ENCODE data around the gene CYP26C1. TPM values are rescaled to one million over a fixed set of nuclear protein-coding genes. Genes with fewer than 3 reads are reported as not detected.

Gene CYP26C1
- total and polyA plus RNA-seq, 2 of the 13 experiments (the other 11 are each of a cell fraction or from before 2014, with no cell fraction given) = 0.02 TPM; not detected in 1

DNA sequence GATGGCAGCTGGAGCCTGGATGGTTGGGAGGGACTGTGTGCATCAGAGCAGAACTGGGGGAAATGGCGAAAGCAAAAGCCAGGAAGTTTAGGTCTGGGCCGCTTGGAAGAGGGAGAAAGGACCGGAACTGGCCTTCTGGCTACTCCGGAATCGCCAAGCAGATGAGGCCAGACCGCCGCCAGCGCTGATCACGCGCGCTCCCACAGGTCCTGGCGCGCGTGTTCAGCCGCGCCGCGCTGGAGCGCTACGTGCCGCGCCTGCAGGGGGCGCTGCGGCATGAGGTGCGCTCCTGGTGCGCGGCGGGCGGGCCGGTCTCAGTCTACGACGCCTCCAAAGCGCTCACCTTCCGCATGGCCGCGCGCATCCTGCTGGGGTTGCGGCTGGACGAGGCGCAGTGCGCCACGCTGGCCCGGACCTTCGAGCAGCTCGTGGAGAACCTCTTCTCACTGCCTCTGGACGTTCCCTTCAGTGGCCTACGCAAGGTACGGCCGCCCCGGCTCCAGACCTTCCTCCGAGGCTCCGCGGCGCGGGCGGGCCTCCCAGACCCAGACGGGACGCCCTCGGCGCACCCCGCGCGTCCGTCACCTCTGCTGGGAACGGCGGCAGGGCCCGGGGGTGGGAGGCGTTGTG, 2.0 kb downstream of the CYP26C1 start:
- no peak overlapping the region for H2AFZ ChIP-seq (ENCODE audit: low read length)
- no peak for DNase-seq (ENCODE audit: low spot score)
- H3K79me2 ChIP-seq (ENCODE audit: insufficient read depth, low read length) = no peaks in the 10 kb centered on the region
- 0 out of 5 replicates have a peak, but pooled peaks cover 0 to 9% of the 10 kb centered on the region in 2 experiments for H3K27me3 ChIP-seq (ENCODE audit: control insufficient read depth in 1 of 2, insufficient read depth in 2 of 2, low read length in 2 of 2)
- H3K27ac ChIP-seq (ENCODE audit: extremely low read length, insufficient read depth, low read length) = no peak overlapping the region
- peaks cover 0 to 14% of the 10 kb centered on the region in 2 experiments; a peak in 2 of 5 replicates for H3K36me3 ChIP-seq (replicated peaks in 1 of 2; ENCODE audit: control insufficient read depth in 1 of 2, insufficient read depth in 2 of 2, low read length in 2 of 2)
- BruUV-seq (replicated peaks) = no TSS peak
- H3K4me1 ChIP-seq (ENCODE audit: insufficient read depth, low read length) = no peaks in the 10 kb centered on the region
- no peak for FAIRE-seq
- TF ChIP-seq, protein P1, sequence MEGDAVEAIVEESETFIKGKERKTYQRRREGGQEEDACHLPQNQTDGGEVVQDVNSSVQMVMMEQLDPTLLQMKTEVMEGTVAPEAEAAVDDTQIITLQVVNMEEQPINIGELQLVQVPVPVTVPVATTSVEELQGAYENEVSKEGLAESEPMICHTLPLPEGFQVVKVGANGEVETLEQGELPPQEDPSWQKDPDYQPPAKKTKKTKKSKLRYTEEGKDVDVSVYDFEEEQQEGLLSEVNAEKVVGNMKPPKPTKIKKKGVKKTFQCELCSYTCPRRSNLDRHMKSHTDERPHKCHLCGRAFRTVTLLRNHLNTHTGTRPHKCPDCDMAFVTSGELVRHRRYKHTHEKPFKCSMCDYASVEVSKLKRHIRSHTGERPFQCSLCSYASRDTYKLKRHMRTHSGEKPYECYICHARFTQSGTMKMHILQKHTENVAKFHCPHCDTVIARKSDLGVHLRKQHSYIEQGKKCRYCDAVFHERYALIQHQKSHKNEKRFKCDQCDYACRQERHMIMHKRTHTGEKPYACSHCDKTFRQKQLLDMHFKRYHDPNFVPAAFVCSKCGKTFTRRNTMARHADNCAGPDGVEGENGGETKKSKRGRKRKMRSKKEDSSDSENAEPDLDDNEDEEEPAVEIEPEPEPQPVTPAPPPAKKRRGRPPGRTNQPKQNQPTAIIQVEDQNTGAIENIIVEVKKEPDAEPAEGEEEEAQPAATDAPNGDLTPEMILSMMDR (CRISPR knock-in tag; IDR thresholded peaks at IDR 0.05) = peak; percentile 10; the same call in 1 of the 2 replicates
- TF ChIP-seq KDM2A (CRISPR knock-in tag; IDR thresholded peaks at IDR 0.05; ENCODE audit: borderline replicate concordance, low read depth) (no peak), ZNF790 (CRISPR knock-in tag; IDR thresholded peaks at IDR 0.05; ENCODE audit: borderline replicate concordance) (no peak), AGO2 (optimal IDR thresholded peaks at IDR 0.05; ENCODE audit: low read depth, low read length) (peak; percentile 35), ZNF878 (CRISPR knock-in tag; IDR thresholded peaks at IDR 0.05) (no peak)
- TF ChIP-seq, protein P2, sequence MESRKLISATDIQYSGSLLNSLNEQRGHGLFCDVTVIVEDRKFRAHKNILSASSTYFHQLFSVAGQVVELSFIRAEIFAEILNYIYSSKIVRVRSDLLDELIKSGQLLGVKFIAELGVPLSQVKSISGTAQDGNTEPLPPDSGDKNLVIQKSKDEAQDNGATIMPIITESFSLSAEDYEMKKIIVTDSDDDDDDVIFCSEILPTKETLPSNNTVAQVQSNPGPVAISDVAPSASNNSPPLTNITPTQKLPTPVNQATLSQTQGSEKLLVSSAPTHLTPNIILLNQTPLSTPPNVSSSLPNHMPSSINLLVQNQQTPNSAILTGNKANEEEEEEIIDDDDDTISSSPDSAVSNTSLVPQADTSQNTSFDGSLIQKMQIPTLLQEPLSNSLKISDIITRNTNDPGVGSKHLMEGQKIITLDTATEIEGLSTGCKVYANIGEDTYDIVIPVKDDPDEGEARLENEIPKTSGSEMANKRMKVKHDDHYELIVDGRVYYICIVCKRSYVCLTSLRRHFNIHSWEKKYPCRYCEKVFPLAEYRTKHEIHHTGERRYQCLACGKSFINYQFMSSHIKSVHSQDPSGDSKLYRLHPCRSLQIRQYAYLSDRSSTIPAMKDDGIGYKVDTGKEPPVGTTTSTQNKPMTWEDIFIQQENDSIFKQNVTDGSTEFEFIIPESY (CRISPR knock-in tag; IDR thresholded peaks at IDR 0.05) = peak; percentile 86
- TF ChIP-seq, protein P3, sequence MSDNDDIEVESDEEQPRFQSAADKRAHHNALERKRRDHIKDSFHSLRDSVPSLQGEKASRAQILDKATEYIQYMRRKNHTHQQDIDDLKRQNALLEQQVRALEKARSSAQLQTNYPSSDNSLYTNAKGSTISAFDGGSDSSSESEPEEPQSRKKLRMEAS (IDR thresholded peaks at IDR 0.05) = no peak
- ChIA-PET POLR2A (no interaction called here), CTCF (ENCODE audit: low intra/inter-chr PET ratio, low total read pairs) (no interaction called here)
- H4K20me1 ChIP-seq (ENCODE audit: insufficient read depth, low read length) = no peaks in the 10 kb centered on the region
- H3K4me2 ChIP-seq (ENCODE audit: low read depth, low read length) = no peak overlapping the region
- no peak overlapping the region for H3K9ac ChIP-seq (ENCODE audit: insufficient read depth, low read depth, low read length)
- intact Hi-C loops (cut with micrococcal nuclease; ENCODE audit: unreplicated experiment) (no loop called here), in situ Hi-C loops (cut with HindIII; ENCODE audit: extremely low pct_ligation_motif_present, low pct_unique_long_range_greater_than_20kb) (no loop called here)
- ATAC-seq = no peak
- WGBS (ENCODE audit: low lambda C conversion rate) = 98% methylated on average over 67 of the region's 68 CpGs
- no peak overlapping the region for H3K4me3 ChIP-seq (replicated peaks in 1 of 3; ENCODE audit: insufficient read depth in 1 of 3, low read depth in 2 of 3, low read length in 3 of 3)
- no peaks in the 10 kb centered on the region for H3K9me3 ChIP-seq (ENCODE audit: low read length)
